GM18909 (cell line): ENCODE measurements around the gene OTUB2.

Source experiments
- ATAC-seq: cut with Tn5 transposase; IDR thresholded peaks from one replicate; pipeline ENCODE4 v1.9.1; 2021; ENCODE audit warnings: mild to moderate bottlenecking; ENCODE audit not compliant: unreplicated experiment, poor library complexity

Gene OTUB2

DNA sequence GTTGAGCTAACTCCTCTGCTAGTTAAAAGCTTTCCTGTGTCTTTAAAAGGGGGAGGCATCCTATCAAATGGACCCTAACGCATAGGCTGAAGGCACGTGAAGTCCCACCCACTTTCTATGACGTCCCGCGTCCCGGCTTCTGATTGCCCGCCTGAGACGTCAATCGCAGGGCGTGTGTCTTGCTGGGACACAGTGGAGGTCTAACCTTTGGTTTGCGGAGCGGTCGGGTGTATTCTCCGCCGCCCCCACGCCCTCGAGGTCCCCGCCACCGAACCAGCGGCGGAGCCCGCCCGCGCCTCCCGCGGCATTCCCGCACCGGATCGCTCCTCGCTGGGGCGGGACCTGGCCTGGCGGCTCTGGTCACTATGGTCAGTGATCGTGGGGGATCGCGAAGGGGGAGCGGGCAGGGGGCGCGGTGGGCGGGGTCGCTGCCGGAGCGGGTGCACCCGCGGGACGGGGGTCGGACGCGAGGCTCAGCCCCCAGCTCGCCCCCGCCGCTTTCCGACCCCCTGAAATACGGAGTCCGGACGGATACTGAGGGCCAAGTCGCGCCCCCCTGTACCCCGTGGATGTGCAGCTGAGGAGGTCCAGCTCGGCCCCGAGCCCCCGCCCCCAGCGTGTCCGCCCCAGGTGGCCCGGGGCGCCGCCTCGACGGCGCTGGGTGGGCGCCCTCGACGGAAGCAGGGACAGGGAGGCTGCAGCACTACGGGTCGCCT lies at the start of gene OTUB2:
TSS of gene OTUB2 (plus strand) at position 168 of the 716 bp plus-strand sequence. CDS start at position 366, 198 bp downstream.
- peak; percentile 99 for ATAC-seq

DNA sequence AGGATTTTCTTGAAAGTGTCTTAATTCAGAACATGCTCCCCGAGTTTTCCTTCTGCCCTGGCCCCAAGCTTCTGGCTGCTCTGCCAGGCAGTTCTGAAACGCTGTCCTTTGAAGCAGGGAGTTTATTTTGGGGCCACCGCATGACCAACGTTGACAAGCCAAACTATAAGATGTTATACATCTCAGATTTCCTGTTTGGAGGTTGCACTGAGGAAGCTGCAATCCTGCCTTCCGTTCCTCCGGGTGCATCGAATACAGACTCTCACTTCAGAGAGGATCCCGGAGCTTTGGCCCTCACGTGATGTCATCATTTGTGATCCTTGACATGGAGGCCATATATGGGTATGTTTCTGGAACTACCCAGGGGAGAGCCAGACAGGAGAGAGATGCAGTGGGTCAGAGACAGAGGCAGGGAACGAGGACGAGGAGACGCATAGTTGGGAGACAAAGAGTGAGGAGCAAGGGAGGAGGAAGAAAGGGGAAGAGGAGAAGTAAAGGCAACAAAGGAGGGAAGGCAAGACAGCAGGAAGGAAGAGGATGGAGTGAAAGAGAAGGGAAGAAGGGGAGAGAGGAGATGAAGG lies 49.6 kb upstream of the OTUB2 start, which contains the start of gene ASB2:
TSS of gene ASB2 (minus strand) at position 94 of the 581 bp plus-strand sequence. CDS start 12,031 bp downstream, outside the sequence.
- ATAC-seq: peak; percentile 4

DNA sequence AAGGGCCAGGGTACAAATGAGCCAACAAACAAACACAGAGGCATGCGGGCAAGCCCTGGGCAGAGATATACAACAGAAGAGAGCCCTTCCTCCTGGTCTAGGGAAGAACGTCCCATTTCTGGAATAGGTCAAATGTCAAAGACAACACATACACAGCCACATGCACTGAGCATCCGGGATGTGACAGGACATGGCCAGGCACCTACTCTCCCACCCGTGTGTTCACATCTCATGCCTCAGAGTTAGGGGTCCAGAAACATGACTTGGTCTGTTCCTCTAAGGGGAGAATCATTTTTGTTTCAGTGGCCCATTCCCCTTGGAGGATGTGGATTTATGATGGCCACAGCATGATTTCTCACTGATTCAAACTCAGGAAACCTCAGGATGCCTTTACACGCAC lies 49.0 kb upstream of the OTUB2 start:
- ATAC-seq: no peak

DNA sequence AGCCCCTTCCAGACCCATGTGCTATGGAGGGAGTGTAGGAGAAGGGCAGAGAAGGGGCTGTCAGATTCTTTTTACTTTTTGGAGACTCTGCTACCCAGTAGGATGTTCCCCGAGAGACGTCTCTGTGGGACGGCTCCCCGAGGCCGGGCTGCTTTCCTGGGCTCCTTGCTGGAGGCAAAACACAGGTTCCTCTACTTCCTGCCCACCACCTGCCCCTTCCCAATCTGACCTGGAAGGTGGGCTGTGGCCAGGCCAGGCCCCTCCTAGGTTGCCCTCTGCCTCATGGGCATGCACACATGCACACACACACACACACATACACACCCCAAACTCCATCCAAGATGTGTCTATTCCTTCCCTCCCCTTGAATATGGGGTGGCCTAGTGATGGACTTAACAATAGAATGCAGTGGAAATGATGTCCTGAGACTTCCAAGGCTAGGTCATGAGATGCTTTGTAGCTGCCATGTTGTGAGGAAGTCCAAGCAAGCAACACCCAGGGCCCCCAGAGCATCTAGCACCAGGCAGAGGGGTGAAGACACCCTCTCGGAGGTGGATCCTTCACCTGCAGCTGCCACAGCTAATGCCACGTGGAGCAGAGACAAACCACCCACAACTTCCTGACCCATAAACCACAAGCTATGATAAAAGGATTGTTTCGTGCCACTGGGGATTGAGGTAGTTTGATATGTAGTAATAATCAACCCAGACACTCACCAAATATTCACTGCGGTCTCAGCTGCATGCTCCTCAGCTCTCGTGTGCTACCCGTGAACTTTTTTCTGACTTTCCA lies 48.2 kb upstream of the OTUB2 start:
- ATAC-seq: peak; percentile 74

DNA sequence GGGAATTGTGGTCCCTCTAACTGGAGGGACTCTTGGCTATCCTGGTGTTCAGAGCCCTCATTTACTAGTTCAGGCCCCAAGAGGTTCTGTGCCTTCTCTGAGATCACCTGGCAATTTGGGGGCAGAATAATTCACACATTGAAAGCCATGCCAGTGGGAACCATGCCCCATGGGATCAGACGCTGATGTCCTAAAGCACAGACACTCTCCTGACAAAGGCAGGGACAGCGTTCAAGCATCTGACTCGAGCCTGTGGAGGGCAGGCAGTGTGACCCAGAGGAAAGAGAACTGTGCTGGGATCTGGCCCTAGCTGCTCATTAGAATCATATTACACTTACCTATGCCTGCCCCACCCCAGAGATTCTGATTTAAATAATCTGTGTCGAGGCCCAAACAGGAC lies 47.4 kb upstream of the OTUB2 start:
- peak; percentile 2 for ATAC-seq

DNA sequence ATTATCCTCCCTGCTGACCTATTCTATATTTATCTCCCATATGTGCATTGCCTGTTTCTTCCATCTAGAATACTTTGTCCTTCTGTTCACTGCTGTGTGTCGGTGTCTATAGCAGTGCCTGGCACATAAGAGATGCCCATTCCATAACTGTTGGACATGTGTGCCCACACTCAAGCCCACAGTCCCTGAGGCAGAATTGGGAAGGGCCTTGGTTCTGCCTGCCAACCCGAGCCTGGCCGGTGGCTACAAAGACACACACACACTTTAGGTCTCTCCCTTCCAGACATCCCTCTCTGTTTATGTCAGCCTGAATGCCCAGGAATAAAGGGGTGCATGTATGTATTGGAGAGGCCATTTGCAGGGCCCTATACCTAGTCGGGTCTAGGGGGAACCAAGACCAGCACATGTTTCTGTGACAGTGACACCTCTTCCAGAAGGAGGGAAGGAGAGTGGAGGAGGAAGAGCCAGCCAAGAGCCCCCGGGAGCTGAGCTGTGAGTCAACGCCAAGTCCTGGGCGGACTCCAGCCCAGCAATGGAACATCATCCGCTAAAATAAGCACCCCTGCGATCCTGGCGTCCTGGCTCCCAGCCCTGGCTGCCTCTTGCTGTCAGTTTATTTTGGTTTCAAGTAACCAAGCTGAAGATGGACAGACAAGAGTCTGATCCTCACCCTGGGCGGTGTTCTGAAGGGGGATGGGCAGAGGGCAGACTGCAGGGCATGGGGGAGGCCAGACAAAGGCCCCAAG lies 45.5 kb upstream of the OTUB2 start:
- ATAC-seq: no peak

DNA sequence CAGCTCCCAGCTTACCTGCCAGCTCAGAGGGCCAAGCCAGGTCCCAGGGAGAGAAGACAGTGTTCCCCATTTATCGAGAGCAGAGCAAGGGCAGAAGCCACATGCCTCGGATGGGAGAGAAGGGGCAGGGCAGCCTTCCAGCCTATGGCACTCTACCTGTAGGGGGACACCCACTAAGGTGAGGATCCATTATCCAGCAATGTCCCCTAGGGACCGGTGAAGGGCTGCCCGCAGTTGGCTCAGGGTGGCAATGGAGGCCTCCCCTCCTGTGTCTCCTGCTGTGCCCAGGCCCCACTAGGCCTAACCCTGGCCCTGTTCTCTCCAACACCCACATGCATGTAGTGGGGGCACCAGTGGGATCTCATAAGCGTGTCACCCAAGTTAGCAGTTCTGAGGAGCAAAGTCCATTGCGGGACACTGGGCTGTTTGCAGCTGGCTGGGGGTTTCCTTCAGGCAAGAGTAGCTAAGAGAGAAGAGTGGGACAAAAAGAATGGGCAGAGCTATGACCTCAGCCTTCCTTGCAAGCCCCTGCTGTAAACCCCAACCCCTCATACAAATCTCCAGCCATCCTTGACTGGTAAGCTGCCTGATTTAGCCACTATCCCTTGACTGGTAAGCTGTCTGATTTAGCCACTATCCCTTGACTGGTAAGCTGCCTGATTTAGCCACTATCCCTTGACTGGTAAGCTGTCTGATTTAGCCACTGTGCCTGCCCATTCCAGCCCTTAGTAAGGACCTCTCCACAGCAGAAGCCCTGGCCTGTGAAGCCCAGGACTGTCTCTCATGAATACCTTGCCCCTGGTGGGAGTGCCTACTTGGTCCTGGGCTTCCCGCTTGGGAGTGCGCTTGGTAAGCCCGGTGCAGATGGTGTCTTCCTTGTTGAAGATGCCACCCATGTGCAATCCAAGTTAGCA lies 44.6 kb upstream of the OTUB2 start:
- no peak for ATAC-seq

DNA sequence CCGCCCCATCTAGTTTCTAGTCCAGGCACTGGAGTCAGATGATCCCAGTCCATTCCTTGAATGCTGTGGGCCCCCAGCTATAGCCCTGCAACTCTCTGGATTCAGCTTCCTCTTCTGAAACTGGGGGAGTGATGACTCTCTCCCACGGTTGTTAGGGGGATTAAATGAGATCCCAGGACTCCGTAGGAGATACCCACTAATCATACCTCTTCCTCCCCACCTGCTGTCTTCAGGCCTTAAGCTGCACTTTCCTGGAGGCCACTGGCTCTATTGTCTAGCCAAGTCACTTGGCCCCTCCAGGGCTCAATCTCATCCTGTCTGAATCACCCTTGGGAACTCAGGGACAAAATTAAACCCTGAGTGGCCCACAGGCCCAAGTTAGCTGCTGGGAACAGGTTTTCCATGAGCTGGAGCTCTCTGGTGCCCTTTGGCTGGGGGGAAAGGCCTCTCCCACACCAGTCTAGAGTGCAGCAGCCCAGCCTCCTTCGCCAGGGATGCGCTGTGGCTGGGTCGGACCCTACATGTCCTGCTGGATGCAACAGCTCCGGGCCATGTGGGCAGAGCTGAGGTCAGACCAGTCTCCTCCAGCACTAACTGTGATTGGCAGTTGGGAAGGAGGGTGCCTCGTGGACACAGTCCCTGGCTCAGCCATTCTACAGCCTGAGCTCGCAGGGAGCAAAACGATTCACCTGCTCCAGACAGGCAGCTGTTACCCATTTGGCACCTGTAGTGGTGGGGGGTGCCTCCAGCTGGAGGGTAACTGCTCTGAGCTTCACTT lies 43.7 kb upstream of the OTUB2 start:
- ATAC-seq: no peak

DNA sequence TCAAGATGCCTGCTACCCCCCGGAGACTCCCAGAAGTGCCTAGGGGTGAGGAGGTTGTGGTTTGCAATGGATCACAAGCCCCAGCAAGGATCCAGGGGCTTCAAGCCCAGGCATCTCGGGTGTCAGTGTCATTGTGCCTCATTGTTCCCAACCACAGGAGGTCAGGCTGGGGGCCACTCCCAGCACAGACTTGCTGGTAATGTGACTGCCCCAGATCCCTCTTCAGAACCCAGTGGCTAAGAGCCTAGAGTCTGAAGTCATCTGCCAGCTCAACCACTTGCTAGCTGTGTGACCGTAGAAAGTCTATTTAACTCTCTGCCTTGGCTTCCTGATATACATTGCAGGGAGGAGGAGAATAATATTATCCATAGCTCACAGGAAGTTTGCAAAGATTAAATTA lies 42.1 kb upstream of the OTUB2 start:
- no peak for ATAC-seq

DNA sequence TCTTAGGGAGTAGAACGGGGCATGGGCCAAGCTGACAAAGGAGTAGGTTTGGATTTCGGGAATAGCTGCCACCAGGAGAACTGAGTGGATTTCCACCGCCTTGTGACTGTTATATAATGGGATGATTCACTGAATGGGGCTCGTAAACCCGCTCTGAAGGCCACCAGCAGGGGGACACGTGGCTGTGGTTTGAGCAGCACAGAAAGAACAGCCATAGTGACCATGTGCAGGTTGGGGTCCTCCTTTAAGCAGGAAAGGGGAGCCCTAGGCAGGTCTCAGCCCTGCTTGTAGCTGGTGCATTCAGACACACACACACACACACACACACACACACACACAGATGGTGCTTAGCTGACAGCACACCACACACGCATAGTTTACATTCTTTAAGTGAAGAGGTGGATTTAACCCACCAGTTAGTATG lies 41.1 kb upstream of the OTUB2 start:
- no peak for ATAC-seq

DNA sequence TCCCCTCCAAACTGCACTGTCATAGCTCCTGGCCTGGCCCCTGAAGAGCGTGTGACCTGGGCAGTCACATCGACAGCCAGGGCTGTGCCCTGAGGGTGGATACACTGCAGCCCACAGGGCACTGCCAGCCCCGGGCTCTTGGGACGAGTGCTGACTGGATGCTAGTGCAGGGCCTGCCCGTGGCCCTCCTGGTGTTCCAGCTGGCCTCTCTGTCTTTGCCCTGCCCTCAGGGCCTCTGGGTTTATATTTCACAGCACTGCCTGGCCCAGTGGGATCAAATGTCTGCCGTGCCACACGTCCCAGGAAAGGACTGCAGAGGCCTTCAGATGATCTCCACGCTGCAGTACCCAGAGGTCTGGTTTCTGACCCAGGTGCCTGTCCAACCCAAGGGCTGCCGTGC lies 39.2 kb upstream of the OTUB2 start:
- ATAC-seq: no peak

DNA sequence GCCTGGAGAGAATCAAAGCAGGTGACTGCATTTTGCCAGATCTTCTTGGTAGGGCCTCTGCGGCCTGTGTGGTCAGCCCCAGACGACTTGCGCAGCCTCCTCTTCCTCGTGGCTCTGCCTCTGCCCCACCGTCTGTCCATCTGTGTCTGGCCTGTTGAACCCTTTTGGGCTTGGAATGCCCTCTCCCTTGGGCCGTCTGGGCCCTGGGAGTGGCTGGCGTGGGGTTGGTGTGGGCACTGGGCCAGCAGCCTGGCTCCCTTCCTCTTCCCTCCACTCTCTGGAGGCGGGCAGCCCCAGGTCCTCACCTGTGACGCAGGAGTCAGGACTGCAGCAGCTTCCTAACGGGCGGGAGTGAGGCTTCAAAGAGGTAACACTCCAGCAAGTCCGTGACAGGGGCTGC lies 38.8 kb upstream of the OTUB2 start:
- no peak for ATAC-seq

DNA sequence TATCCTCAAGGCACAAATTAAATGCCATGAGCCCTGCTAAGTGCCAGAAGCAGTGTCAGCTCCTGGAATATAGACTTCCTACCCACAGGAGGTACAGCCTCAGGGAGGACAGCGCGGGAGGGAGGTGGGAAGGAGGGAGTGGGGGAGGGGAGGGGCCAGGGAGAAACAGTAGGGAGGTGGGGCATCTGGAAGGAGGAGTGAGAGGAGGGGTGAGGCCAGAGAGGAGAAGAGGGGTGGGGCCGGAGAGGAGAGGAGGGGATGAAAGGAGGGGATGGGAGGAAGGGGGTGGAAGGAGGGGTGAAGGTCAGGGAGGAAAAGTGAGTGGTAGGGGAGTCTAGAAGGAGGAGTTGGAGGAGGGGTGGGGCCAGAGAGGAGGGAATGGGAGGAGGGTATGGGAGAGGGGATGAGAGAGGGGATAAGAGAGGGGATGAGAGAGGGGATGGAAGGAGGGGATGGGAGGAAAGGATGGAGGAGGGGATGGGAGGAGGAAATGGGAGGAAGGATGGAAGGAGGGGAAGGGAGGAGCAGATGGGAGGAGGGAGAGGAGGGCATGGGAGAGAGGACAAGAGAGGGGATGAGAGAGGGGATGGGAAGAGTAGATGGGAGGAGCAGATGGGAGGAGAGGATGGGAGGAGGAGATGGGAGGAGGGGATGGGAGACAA lies 38.2 kb upstream of the OTUB2 start:
- ATAC-seq: no peak

DNA sequence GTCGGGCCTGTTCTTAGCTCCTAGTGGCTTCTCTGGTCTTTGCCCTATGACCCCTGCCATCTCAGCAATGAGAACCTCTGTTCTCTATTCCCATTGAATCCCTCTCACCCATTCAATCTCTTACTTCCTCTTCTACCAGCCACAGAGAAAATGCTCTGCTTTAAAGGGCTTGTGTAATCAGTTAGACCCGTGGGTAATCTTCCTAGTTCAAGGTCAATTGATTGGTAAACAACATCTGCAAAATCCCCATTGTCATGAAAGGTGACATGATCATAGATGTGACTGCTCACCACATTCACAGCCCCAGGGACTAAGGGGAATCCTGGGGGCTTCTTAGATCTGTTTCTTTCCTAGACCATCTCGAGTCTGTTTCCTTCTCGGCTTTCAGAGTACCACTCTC lies 36.2 kb upstream of the OTUB2 start:
- ATAC-seq: peak; percentile 66

DNA sequence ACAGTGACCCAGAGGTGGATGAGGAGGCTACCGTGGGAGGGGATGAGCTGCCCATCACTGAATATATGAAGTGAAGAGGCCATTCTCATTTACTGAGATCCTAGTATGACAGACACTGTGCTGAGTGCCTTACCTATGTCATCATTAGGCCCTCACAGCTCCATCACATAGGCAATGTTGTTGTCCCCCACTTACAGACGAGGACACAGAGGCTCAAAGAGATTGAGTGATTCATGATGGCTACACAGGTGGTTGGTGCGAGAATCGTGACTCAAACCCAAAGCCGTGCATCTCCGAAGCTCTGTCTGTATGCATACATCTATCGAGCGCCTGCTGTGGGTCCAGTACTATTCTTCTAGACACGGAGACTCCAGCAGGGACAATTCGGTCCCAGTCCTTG lies 34.9 kb upstream of the OTUB2 start:
- no peak for ATAC-seq

DNA sequence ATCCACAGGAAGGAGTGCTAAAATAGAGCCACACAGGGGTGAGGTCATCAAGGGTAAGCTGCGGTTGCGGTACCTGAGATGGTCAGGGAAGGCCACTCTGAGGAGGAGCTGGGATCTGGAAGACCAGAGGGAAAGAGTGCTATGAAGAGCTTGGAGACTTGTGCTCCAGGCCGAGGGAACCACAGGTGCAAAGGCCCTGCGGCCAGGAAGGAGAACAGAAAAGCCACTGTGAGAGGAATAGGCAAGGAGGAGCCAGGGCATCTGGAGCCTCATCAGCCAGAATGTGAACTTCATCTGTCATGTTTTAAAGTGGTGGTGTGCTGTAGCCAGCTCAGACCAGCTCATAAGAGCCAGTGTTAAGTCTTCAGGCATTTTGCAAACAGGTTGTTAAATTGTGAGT lies 34.5 kb upstream of the OTUB2 start:
- no peak for ATAC-seq

DNA sequence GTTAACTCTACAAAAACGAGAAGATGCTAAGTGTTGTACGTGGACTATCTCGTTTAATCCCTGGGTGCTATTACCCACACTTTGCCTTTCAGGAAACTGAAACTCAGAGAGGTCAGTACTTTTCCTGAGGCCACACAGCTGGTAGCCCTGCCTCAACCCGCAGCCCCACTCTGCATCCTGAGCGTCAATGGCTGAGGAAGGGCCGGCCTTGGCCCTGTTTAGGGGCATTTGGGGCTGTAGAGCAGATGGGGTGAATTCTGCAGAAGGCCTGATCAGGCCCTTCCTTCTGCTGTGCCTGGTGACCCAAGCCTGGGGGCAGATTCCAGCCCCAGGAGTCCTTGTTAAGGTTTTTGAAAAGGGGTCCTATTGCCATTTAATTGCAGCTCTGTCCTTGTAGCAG lies 32.8 kb upstream of the OTUB2 start:
- ATAC-seq: no peak

DNA sequence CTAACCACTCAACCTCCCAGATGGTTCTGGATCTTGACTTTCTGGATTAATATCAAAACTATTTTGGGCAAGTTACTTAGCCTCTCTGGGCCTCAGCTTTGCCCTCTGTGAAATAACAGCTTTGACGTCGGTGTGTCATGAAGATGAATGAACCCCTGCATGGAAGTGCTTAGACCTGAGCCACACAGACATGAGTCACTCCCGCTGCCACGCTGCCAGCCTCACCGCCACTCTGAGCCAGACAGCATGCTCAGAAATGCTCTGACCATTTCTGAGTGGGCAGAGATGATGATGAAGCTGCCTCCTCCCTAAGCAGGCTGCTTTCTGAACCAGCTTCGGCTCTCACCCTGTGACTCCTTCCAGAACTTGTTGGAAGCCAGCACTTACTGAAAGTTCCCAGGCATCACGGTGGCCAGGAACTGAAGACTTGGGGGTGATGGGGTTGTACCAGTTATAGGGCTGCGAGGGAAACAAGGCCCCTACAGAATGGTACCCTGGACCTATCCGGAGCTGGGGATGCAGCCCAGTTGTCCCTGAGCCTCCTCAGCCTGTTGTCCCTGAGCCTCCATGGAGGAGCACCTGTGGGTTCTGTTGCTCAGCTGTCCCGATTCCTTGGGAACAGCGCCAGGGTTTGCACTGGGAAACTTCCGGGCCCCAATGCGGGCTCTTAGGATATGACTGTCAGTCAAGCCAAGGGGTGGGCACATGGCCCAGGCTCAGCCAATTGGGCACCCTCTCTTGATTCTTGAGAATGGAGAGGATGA lies 31.0 kb upstream of the OTUB2 start:
- ATAC-seq: no peak
